ENCODE results near the gene FCGR2B. TPM values are rescaled to one million over a fixed set of nuclear protein-coding genes. Genes with fewer than 3 reads are reported as not detected.

Gene FCGR2B
- total and polyA plus RNA-seq, 2 donors from 2014 or later, result 4.0 to 19.7 TPM

GRCh38 chr1:161676958-161677689 is 14.2 kb downstream of the FCGR2B start:
- Histone ChIP-seq H3K36me3 (ENCODE audit: control insufficient read depth in 2 of 3, insufficient read depth in 3 of 3, low read length in 3 of 3) (no peaks in the 10 kb centered on the region), H3K27me3 (ENCODE audit: control insufficient read depth, insufficient read depth, low read length) (no peaks in the 10 kb centered on the region), H3K9ac (ENCODE audit: low read length in 3 of 3) (no peak overlapping the region), H3K4me1 (ENCODE audit: control insufficient read depth in 2 of 3, insufficient read depth in 2 of 3, low read depth in 1 of 3, low read length in 3 of 3) (no peaks in the 10 kb centered on the region), H3K4me3 (ENCODE audit: low read length in 3 of 3) (no peak overlapping the region), H3K27ac (ENCODE audit: low read depth in 2 of 2, low read length in 2 of 2) (no peak overlapping the region), H3K9me3 (ENCODE audit: control insufficient read depth in 2 of 3, insufficient read depth in 1 of 3, low read length in 3 of 3) (no peaks in the 10 kb centered on the region)
- intact Hi-C loops (cut with DNase I), result no loop called here
- FAIRE-seq, result no peak
- no peak for DNase-seq
- TF ChIP-seq CTCF (IDR thresholded peaks at IDR 0.05; ENCODE audit: borderline replicate concordance, extremely low read depth, insufficient read depth), result no peak

- intact Hi-C loops (cut with DNase I), result no loop called here
These were observed 15.6 kb downstream of the FCGR2B start for GRCh38 chr1:161678500-161678899.

GRCh38 chr1:161681879-161682278 is 18.9 kb downstream of the FCGR2B start:
- Histone ChIP-seq H3K36me3 (ENCODE audit: control insufficient read depth in 2 of 3, insufficient read depth in 3 of 3, low read length in 3 of 3) (no peaks in the 10 kb centered on the region), H3K4me3 (ENCODE audit: low read length in 3 of 3) (no peak overlapping the region), H3K4me1 (ENCODE audit: control insufficient read depth in 2 of 3, insufficient read depth in 2 of 3, low read depth in 1 of 3, low read length in 3 of 3) (no peaks in the 10 kb centered on the region), H3K27ac (ENCODE audit: low read depth in 2 of 2, low read length in 2 of 2) (no peak overlapping the region), H3K9ac (ENCODE audit: low read length in 3 of 3) (no peak overlapping the region), H3K27me3 (ENCODE audit: control insufficient read depth, insufficient read depth, low read length) (no peaks in the 10 kb centered on the region), H3K9me3 (ENCODE audit: control insufficient read depth in 2 of 3, insufficient read depth in 1 of 3, low read length in 3 of 3) (no peaks in the 10 kb centered on the region)
- FAIRE-seq (no peak), DNase-seq (no peak)
- intact Hi-C loops (cut with DNase I), result no loop called here
- no peak for TF ChIP-seq CTCF (IDR thresholded peaks at IDR 0.05; ENCODE audit: borderline replicate concordance, extremely low read depth, insufficient read depth)

More at GRCh38 chr1:161678500-161678899, 15.6 kb downstream of the FCGR2B start:
- no peaks in the 10 kb centered on the region for H3K36me3 ChIP-seq (ENCODE audit: control insufficient read depth in 2 of 3, insufficient read depth in 3 of 3, low read length in 3 of 3)
- H3K27ac ChIP-seq (ENCODE audit: low read depth in 2 of 2, low read length in 2 of 2), result no peak overlapping the region
- H3K27me3 ChIP-seq (ENCODE audit: control insufficient read depth, insufficient read depth, low read length), result no peaks in the 10 kb centered on the region
- DNase-seq, result no peak
- H3K9ac ChIP-seq (ENCODE audit: low read length in 3 of 3), result no peak overlapping the region
- no peaks in the 10 kb centered on the region for H3K9me3 ChIP-seq (ENCODE audit: control insufficient read depth in 2 of 3, insufficient read depth in 1 of 3, low read length in 3 of 3)
- no peak overlapping the region for H3K4me3 ChIP-seq (ENCODE audit: low read length in 3 of 3)
- no peak for TF ChIP-seq CTCF (IDR thresholded peaks at IDR 0.05; ENCODE audit: borderline replicate concordance, extremely low read depth, insufficient read depth)
- H3K4me1 ChIP-seq (ENCODE audit: control insufficient read depth in 2 of 3, insufficient read depth in 2 of 3, low read depth in 1 of 3, low read length in 3 of 3), result no peaks in the 10 kb centered on the region
- no peak for FAIRE-seq
